ENCODE measurements around the gene SUMF2.

GRCh38 chr7:56048245-56048644 lies 15.8 kb upstream of the SUMF2 start:
- TF ChIP-seq, protein P1, sequence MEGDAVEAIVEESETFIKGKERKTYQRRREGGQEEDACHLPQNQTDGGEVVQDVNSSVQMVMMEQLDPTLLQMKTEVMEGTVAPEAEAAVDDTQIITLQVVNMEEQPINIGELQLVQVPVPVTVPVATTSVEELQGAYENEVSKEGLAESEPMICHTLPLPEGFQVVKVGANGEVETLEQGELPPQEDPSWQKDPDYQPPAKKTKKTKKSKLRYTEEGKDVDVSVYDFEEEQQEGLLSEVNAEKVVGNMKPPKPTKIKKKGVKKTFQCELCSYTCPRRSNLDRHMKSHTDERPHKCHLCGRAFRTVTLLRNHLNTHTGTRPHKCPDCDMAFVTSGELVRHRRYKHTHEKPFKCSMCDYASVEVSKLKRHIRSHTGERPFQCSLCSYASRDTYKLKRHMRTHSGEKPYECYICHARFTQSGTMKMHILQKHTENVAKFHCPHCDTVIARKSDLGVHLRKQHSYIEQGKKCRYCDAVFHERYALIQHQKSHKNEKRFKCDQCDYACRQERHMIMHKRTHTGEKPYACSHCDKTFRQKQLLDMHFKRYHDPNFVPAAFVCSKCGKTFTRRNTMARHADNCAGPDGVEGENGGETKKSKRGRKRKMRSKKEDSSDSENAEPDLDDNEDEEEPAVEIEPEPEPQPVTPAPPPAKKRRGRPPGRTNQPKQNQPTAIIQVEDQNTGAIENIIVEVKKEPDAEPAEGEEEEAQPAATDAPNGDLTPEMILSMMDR (IDR thresholded peaks at IDR 0.05): no peak
- no peak for TF ChIP-seq POLR2A (IDR thresholded peaks at IDR 0.05)
- no peak for TF ChIP-seq EP300 (IDR thresholded peaks at IDR 0.05)

All from tibial nerve (tissue), 4 donors.